Measurements from ENCODE around the gene MYL6. TPM values are rescaled to one million over a fixed set of nuclear protein-coding genes. Genes with fewer than 3 reads are reported as not detected.

Gene MYL6
- total and polyA plus RNA-seq, 8 donors, result 1,768 to 2,250 (median 1,922) TPM

DNA sequence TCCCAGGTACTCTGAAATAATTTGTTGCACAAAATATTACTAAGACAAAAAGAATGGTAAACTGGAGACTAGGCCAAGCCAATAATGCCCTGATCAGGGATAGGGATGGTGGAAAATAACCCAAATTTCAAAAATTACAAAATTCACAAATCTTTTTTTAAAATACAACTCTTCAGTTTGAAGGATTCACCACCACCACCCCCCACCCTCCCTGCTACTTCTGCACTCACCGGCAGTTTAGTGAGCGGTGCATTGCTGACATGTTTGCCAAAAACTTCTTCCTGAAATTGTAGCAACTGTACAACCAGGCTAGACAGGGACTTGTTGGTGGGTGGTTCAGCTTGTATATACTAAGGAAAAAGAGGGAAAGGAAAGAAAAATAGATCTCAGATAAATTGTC, 28.8 kb downstream of the MYL6 start:
- Histone ChIP-seq H3K4me1 (peaks cover 10 to 29% of the 10 kb centered on the region in 2 donors), H3K27ac (peak overlapping the region in 1 of 2 donors; percentile 11), H3K9me3 (no peaks in the 10 kb centered on the region), H3K36me3 (peaks cover 0 to 49% of the 10 kb centered on the region in 2 donors), H3K4me3 (peak overlapping the region in 1 of 2 donors; percentile 83), H3K27me3 (no peaks in the 10 kb centered on the region)
- ATAC-seq, result no peak
- intact Hi-C loops (cut with DNase I), result loop anchor here in 1 of 2 donors (5.0 kb wide), 1 partner anchor 65 kb away; no protein-coding TSS in a partner anchor
- DNase-seq, result no peak
- TF ChIP-seq, protein P1, sequence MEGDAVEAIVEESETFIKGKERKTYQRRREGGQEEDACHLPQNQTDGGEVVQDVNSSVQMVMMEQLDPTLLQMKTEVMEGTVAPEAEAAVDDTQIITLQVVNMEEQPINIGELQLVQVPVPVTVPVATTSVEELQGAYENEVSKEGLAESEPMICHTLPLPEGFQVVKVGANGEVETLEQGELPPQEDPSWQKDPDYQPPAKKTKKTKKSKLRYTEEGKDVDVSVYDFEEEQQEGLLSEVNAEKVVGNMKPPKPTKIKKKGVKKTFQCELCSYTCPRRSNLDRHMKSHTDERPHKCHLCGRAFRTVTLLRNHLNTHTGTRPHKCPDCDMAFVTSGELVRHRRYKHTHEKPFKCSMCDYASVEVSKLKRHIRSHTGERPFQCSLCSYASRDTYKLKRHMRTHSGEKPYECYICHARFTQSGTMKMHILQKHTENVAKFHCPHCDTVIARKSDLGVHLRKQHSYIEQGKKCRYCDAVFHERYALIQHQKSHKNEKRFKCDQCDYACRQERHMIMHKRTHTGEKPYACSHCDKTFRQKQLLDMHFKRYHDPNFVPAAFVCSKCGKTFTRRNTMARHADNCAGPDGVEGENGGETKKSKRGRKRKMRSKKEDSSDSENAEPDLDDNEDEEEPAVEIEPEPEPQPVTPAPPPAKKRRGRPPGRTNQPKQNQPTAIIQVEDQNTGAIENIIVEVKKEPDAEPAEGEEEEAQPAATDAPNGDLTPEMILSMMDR (IDR thresholded peaks at IDR 0.05), result no peak

DNA sequence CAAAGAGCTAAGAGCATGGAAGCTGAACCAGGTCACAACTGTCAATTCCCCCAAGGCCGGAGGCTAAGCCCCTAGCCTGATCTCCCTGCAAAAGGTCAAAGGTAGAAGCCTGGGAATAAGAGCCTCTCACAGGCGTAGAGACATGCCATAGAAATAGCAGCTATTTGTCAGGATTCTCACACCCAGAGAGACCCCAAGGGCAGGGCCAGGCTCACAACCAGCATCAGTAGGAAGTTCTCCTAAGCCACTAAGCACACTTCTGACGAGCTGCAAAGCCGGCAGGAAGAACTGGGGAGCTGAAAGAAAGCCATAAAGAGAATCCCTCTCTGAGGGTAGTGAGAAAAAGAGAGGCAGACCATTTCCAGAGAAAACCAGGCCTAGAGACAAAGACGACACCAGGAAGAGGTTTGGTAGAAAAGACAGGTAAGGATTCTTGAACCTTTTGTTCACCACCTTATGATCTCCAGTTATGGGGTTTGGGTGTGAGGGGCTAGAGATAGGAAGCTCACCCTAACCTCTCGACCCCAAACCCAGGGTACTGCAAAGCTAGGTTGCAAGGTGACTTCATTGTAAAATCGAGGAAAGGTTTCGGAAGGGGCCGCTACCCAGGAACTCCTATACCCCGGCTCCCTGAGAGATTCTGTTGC, 30.1 kb downstream of the MYL6 start:
- TF ChIP-seq, protein P1 (IDR thresholded peaks at IDR 0.05), result no peak
- peak overlapping the region; percentile 79 to 83 for H3K4me3 ChIP-seq
- peaks cover 10 to 29% of the 10 kb centered on the region in 2 donors for H3K4me1 ChIP-seq
- no peaks in the 10 kb centered on the region for H3K27me3 ChIP-seq
- H3K27ac ChIP-seq, result peak overlapping the region; percentile 80 to 88
- H3K36me3 ChIP-seq, result peaks cover 0 to 36% of the 10 kb centered on the region in 2 donors
- no peak for DNase-seq
- no peak for ATAC-seq
- no peaks in the 10 kb centered on the region for H3K9me3 ChIP-seq
- intact Hi-C loops (cut with DNase I), result loop anchor here in 1 of 2 donors (5.0 kb wide), 1 partner anchor 66 kb away; no protein-coding TSS in a partner anchor

DNA sequence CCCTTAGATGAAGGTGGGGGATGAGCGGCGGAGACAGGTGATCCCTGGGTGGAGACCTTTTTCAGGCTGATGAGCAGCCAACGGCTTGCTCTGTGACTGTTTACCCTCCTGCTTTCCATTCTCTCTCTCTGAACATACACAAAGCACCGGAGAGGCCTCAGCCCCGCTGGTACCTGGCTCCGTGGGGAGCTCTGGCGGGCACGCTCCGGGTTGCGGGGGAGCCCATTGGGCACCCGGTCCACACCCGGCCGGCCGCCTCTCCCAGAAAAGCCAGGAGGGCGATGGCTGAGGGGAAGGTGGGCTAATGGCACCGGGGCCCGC, 30.6 kb downstream of the MYL6 start:
- peaks cover 10 to 29% of the 10 kb centered on the region in 2 donors for H3K4me1 ChIP-seq
- H3K27me3 ChIP-seq, result no peaks in the 10 kb centered on the region
- TF ChIP-seq, protein P1 (IDR thresholded peaks at IDR 0.05), result no peak
- H3K9me3 ChIP-seq, result no peaks in the 10 kb centered on the region
- intact Hi-C loops (cut with DNase I), result loop anchor here in 1 of 2 donors (5.0 kb wide), 1 partner anchor 66 kb away; no protein-coding TSS in a partner anchor
- DNase-seq (no peak), ATAC-seq (peak; percentile 1)
- peak overlapping the region; percentile 80 to 88 for H3K27ac ChIP-seq
- peaks cover 0 to 31% of the 10 kb centered on the region in 2 donors for H3K36me3 ChIP-seq
- peak overlapping the region; percentile 79 to 83 for H3K4me3 ChIP-seq

DNA sequence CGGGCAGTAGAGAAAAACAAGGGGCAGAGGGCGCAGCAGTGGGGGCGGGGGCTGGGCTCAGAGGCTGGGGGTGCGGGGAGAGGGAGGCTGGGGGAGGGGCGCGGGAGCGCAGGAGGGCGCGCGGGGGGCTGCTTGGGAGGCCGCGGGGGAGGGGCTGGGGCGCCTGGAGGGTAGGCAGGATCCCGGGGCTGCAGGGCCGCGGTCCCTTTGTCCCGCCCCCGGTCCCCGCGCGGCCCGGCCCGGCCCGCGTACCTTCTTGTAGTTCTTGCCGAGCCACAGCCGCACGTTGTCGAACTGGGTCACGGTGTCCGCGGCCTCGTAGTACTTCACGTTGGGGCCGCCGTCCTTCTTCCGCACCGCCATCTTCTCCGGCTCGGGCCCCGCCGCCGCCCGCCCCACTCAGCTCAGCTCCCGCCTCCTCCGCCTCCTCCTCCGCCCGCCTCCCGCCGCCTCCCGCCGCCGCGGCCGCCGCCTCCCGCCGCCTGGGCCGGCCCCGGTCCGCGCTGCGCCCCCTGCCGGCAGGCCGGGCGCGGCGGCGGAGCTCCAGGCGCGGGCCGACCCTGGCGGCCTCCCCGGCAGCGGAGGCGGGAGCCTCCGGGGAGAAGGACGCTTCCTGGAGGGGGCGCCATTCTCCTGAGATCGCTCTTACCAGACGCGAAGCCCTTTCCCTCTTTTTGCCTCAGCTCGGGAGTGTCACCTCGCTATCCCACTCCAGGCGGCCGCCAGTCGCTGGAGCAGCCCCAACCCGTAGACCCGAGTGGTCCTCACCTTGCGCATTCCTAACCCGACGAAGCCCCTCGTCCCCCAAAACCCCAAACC, 31.1 kb downstream of the MYL6 start, which contains the start of gene SMARCC2:
Gene SMARCC2 (minus strand): TSS at position 385 of the 819 bp plus-strand sequence. CDS start 22 bp downstream, at position 363.
- DNase-seq (peak; percentile 80 to 97 (median 90)), ATAC-seq (peak; percentile 91)
- peaks cover 0 to 26% of the 10 kb centered on the region in 2 donors for H3K36me3 ChIP-seq
- peak within 1 kb of the TSS; percentile 88 to 94 for H3K27ac ChIP-seq
- no peaks in the 10 kb centered on the region for H3K9me3 ChIP-seq
- TF ChIP-seq, protein P1 (IDR thresholded peaks at IDR 0.05), result peak; percentile 60 to 77
- intact Hi-C loops (cut with DNase I), result loop anchor here in 1 of 2 donors (5.0 kb wide), 1 partner anchor 67 kb away; no protein-coding TSS in a partner anchor
- H3K4me1 ChIP-seq, result peaks cover 10 to 29% of the 10 kb centered on the region in 2 donors
- H3K4me3 ChIP-seq, result peak within 1 kb of the TSS; percentile 79 to 83
- H3K27me3 ChIP-seq, result no peaks in the 10 kb centered on the region

Data from left lung (tissue), 10 donors.